Measurements from ENCODE around the gene SGO2.

- TF ChIP-seq, protein P1, sequence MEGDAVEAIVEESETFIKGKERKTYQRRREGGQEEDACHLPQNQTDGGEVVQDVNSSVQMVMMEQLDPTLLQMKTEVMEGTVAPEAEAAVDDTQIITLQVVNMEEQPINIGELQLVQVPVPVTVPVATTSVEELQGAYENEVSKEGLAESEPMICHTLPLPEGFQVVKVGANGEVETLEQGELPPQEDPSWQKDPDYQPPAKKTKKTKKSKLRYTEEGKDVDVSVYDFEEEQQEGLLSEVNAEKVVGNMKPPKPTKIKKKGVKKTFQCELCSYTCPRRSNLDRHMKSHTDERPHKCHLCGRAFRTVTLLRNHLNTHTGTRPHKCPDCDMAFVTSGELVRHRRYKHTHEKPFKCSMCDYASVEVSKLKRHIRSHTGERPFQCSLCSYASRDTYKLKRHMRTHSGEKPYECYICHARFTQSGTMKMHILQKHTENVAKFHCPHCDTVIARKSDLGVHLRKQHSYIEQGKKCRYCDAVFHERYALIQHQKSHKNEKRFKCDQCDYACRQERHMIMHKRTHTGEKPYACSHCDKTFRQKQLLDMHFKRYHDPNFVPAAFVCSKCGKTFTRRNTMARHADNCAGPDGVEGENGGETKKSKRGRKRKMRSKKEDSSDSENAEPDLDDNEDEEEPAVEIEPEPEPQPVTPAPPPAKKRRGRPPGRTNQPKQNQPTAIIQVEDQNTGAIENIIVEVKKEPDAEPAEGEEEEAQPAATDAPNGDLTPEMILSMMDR (IDR thresholded peaks at IDR 0.05): no peak
- no peak for TF ChIP-seq POLR2A (IDR thresholded peaks at IDR 0.05)
Measured at GRCh38 chr2:200538139-200538538, 12.1 kb downstream of the SGO2 start.
